GM23248 (cell line): Measurements from ENCODE around the gene MEMO1. TPM values are rescaled to one million over a fixed set of nuclear protein-coding genes. Genes with fewer than 3 reads are reported as not detected.
"Not testable (repeated sequence)": the region's sequence is repeated elsewhere in the genome, so short reads cannot be mapped to it uniquely, and the experiment has no call there.

ENCODE experiments used
- DNase-seq: peaks from one replicate; pipeline ENCODE4 v3.0.0-alpha.2; 2015
- H2AFZ ChIP-seq: fragments of 200-600 bp; sonication (generic); 2 replicates; pipeline ENCODE4 v1.6.1; 2016; ENCODE audit warnings: antibody characterized with exemption
- H3F3A ChIP-seq: fragments of 200-600 bp; sonication (generic); 2 replicates; pipeline ENCODE4 v1.6.1; 2016; ENCODE audit warnings: mild to moderate bottlenecking, antibody characterized with exemption, mixed run types; ENCODE audit not compliant: insufficient read depth
- H3K27ac ChIP-seq: fragments of 200-600 bp; sonication (generic); 2 replicates; pipeline ENCODE4 v1.5.1; 2016; ENCODE audit warnings: mild to moderate bottlenecking
- H3K27me3 ChIP-seq: fragments of 200-600 bp; sonication (generic); replicated peaks from 2 replicates; pipeline ENCODE4 v1.6.1; 2016; ENCODE audit warnings: mild to moderate bottlenecking; ENCODE audit not compliant: insufficient read depth
- H3K36me3 ChIP-seq: fragments of 200-600 bp; sonication (generic); 2 replicates; pipeline ENCODE4 v1.6.1; 2016; ENCODE audit warnings: low read depth, mild to moderate bottlenecking
- H3K4me1 ChIP-seq: fragments of 200-600 bp; sonication (generic); 2 replicates; pipeline ENCODE4 v1.6.1; 2016; ENCODE audit warnings: mild to moderate bottlenecking; ENCODE audit not compliant: insufficient read depth
- H3K4me2 ChIP-seq: fragments of 200-600 bp; sonication (generic); one replicate; pipeline ENCODE4 v1.6.1; 2016; ENCODE audit warnings: mild to moderate bottlenecking; ENCODE audit not compliant: unreplicated experiment
- H3K4me3 ChIP-seq: fragments of 200-600 bp; sonication (generic); 2 replicates; pipeline ENCODE4 v1.5.1; 2016; ENCODE audit warnings: mild to moderate bottlenecking
- H3K79me2 ChIP-seq: fragments of 200-600 bp; sonication (generic); 2 replicates; pipeline ENCODE4 v1.6.1; 2016; ENCODE audit warnings: mild to moderate bottlenecking; ENCODE audit not compliant: insufficient read depth
- H3K9ac ChIP-seq: fragments of 200-600 bp; sonication (generic); 2 replicates; pipeline ENCODE4 v1.6.1; 2016; ENCODE audit warnings: mild to moderate bottlenecking
- H3K9me2 ChIP-seq: fragments of 200-600 bp; sonication (generic); 2 replicates; pipeline ENCODE4 v1.6.1; 2016; ENCODE audit warnings: mixed run types, mild to moderate bottlenecking, moderate library complexity; ENCODE audit not compliant: insufficient read depth
- H3K9me3 ChIP-seq: fragments of 200-600 bp; sonication (generic); one replicate; pipeline ENCODE4 v1.6.1; 2017; ENCODE audit warnings: low read depth
- H4K20me1 ChIP-seq: fragments of 200-600 bp; sonication (generic); 2 replicates; pipeline ENCODE4 v1.6.0; 2016; ENCODE audit not compliant: insufficient read depth
- EZH2 ChIP-seq: fragments of 200-600 bp; sonication (generic); IDR thresholded peaks from 2 replicates; pipeline ENCODE4 v1.6.1; 2018; ENCODE audit warnings: antibody characterized with exemption, mild to moderate bottlenecking; ENCODE audit not compliant: insufficient read depth, poor library complexity, severe bottlenecking
- EZH2phosphoT487 ChIP-seq: fragments of 200-600 bp; sonication (generic); IDR thresholded peaks from 2 replicates; pipeline ENCODE4 v1.6.1; 2018; ENCODE audit warnings: antibody characterized with exemption, moderate library complexity, mild to moderate bottlenecking, low read depth; ENCODE audit not compliant: insufficient read depth
- WGBS, 2 experiments: methylation state at CpG; one replicate each; pipeline ENCODE4 v1.1.6; 2015 to 2017; ENCODE audit warnings: low lambda C conversion rate in 2 of 2, low coverage in 1 of 2; ENCODE audit errors: missing lambda C conversion rate in 2 of 2; 5-methylcytosine and 5-hydroxymethylcytosine counted together
- in situ Hi-C: fragments of 300-500 bp; cut with MboI; formaldehyde crosslinking; loops from 2 replicates; pipeline ENCODE4 v1.15.0; 2020
- polyA plus RNA-seq: library from polyadenylated mRNA; unstranded; fragments of >200 nt; fragmentation: Nextera tagmentation; extraction: Ambion mirVana; gene quantifications from 2 replicates; pipeline ENCODE4 v1.2.1, GENCODE V29; 2016
- total RNA-seq: library from RNA; depleted of rRNA; stranded (reverse); fragments of >200 nt; shearing (Covaris generic); gene quantifications from 2 replicates; pipeline ENCODE4 v1.2.3, GENCODE V29; 2014

MEMO1 gene
- total and polyA plus RNA-seq, 2 experiments from 2014 or later = 36.2 to 46.3 TPM

DNA sequence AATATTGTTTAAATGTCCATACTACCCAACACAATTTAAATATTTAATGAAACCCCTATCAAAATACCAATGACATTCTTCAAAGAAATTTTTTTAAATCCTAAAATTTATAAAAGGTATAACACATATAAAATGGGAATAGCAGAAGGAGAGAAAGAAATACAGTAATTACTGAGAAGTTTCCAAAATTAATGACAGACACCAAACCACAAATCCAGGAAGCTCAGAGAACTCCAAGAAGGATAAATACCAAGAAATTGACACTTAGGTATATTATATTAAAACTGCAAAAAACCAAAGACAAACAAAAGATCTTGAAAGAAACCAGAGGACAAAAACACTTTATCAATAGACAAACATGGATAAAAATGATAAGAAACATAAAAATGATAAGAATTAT is 101.1 kb downstream of the MEMO1 start:
- no peak overlapping the region for H3K9ac ChIP-seq
- DNase-seq = no peak
- H3K36me3 ChIP-seq = peaks cover 6% of the 10 kb centered on the region; the same call in 1 of the 2 replicates
- no peaks in the 10 kb centered on the region for H3K27me3 ChIP-seq
- H3K9me3 ChIP-seq = no peaks in the 10 kb centered on the region
- H3K27ac ChIP-seq = no peak overlapping the region
- in situ Hi-C loops = no loop called here
- no peaks in the 10 kb centered on the region for H3F3A ChIP-seq
- H2AFZ ChIP-seq = no peak overlapping the region
- H3K4me2 ChIP-seq = no peak overlapping the region
- H3K4me3 ChIP-seq = no peak overlapping the region
- no peaks in the 10 kb centered on the region for H3K9me2 ChIP-seq
- peaks cover 14% of the 10 kb centered on the region; the same call in 1 of the 2 replicates for H3K79me2 ChIP-seq
- no peak for TF ChIP-seq EZH2phosphoT487
- TF ChIP-seq EZH2 = no peak
- no peaks in the 10 kb centered on the region for H4K20me1 ChIP-seq
- H3K4me1 ChIP-seq = no peaks in the 10 kb centered on the region

DNA sequence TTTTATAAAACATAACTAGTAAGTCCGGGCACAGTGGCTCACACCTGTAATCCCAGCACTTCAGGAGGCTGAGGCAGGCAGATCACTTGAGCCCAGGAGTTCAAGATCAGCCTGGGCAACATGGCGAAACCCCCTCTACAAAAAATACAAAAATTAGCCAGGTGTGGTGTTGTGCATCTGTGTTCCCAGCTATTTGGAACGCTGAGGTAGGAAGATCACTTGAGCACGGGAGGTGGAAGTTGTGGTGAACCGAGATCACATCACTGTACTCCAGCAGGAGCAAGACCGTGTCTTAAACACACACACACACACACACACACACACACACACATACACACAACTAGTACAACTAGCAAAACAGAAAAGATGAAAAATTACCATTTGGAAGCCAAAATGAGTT is 103.3 kb downstream of the MEMO1 start:
- H3K9me2 ChIP-seq, H3K27ac ChIP-seq, H4K20me1 ChIP-seq, H3K9me3 ChIP-seq, H3K36me3 ChIP-seq, H3K4me1 ChIP-seq, DNase-seq, H2AFZ ChIP-seq, H3K9ac ChIP-seq, in situ Hi-C loops, H3F3A ChIP-seq, H3K27me3 ChIP-seq, H3K4me2 ChIP-seq, H3K4me3 ChIP-seq: not testable (repeated sequence)
- WGBS, 2 experiments = 97 to 98% methylated on average over 6 of the region's 6 CpGs
- H3K79me2 ChIP-seq = peaks cover 14% of the 10 kb centered on the region; the same call in 1 of the 2 replicates

DNA sequence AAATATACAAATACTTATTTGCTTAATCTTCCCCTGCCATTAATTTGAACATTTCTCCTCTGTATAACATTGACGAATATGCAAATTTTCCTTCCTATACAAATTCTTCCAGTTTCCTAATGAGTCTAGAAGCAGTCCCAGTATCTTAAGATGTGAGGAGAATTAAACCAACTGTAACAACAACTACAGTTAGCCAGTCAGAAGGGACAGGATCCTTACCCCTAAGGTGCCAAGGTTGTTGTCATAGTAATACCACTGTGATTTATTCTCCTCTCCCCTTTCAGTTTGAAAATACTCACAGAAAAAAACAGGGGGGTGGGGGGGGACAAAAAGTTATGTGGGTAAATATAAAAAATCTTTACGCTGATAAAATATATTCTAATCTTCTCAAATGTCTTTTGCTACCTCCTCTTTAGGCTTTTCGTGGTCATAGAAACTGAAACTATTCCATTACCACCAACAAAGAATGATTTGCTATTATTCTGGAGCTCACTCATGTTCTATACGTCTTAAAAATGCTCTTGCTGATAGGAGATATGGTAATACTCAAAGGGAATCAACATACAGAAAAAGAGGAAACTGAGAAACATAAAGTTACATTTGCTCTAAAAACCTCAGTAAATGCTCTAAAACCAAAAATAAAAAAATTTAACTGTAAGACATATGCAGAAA is 107.6 kb downstream of the MEMO1 start:
- no peaks in the 10 kb centered on the region for H3K27me3 ChIP-seq
- peaks cover 18% of the 10 kb centered on the region for H3K36me3 ChIP-seq
- no peaks in the 10 kb centered on the region for H3K9me3 ChIP-seq
- H3F3A ChIP-seq = no peaks in the 10 kb centered on the region
- no peaks in the 10 kb centered on the region for H3K9me2 ChIP-seq
- 94 to 98% methylated on average over 4 of the region's 4 CpGs for WGBS, 2 experiments
- no peak overlapping the region for H3K27ac ChIP-seq
- TF ChIP-seq EZH2phosphoT487 (no peak), EZH2 (no peak)
- H2AFZ ChIP-seq = no peak overlapping the region
- no peak overlapping the region for H3K4me3 ChIP-seq
- in situ Hi-C loops = no loop called here
- H3K79me2 ChIP-seq = peaks cover 20% of the 10 kb centered on the region
- H3K4me1 ChIP-seq = no peaks in the 10 kb centered on the region
- no peak overlapping the region for H3K4me2 ChIP-seq
- DNase-seq = no peak
- H4K20me1 ChIP-seq = no peaks in the 10 kb centered on the region
- no peak overlapping the region for H3K9ac ChIP-seq

DNA sequence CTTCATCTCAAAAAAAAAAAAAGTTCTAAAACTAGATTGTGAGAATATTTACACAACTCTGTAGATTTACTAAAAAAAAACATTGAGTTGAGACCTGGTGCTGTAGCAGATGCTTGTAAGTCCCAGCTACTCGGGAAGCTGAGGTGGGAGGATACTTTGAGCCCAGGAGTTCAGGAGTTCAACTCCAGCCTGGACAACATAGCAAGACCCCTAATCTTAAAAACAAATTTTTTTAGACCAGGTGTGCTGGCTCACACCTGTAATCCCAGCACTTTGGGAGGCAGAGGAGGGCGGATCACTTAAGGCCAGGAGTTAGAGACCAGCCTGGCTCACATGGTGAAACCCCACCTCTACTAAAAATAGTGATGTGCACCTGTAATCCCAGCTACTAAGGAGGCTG is 108.9 kb downstream of the MEMO1 start:
- Histone ChIP-seq H2AFZ (no peak overlapping the region), H3F3A (no peaks in the 10 kb centered on the region), H3K4me1 (no peaks in the 10 kb centered on the region), H4K20me1 (no peaks in the 10 kb centered on the region), H3K9ac (no peak overlapping the region), H3K9me3 (no peaks in the 10 kb centered on the region), H3K9me2 (no peaks in the 10 kb centered on the region), H3K4me3 (no peak overlapping the region), H3K27ac (no peak overlapping the region), H3K79me2 (peaks cover 24% of the 10 kb centered on the region), H3K27me3 (no peaks in the 10 kb centered on the region), H3K36me3 (peaks cover 30% of the 10 kb centered on the region), H3K4me2 (no peak overlapping the region)
- no peak for TF ChIP-seq EZH2
- no peak for TF ChIP-seq EZH2phosphoT487
- 97 to 100% methylated on average over 2 of the region's 2 CpGs for WGBS, 2 experiments
- in situ Hi-C loops = no loop called here
- no peak for DNase-seq

DNA sequence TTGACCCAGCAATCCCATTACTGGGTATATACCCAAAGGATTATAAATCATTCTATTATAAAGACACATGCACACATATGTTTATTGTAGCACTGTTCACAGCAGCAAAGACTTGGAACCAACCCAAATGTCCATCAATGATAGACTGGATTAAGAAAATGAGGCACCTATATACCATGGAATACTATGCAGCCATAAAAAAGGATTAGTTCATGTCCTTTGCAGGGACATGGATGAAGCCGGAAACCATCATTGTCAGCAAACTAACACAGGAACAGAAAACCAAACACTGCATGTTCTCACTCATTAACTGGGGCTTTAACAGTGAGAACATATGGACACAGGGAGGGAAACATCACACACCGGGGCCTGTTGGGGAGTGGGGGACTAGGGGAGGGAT is 110.7 kb downstream of the MEMO1 start:
- H3K9me3 ChIP-seq, H3F3A ChIP-seq, H3K9ac ChIP-seq, H3K4me2 ChIP-seq, H3K27me3 ChIP-seq, H3K4me3 ChIP-seq, H3K4me1 ChIP-seq, DNase-seq, H2AFZ ChIP-seq, H4K20me1 ChIP-seq, H3K9me2 ChIP-seq, in situ Hi-C loops, H3K27ac ChIP-seq: not testable (repeated sequence)
- 95 to 97% methylated on average over 2 of the region's 2 CpGs for WGBS, 2 experiments
- Histone ChIP-seq H3K36me3 (peaks cover 30% of the 10 kb centered on the region), H3K79me2 (peaks cover 34% of the 10 kb centered on the region)

DNA sequence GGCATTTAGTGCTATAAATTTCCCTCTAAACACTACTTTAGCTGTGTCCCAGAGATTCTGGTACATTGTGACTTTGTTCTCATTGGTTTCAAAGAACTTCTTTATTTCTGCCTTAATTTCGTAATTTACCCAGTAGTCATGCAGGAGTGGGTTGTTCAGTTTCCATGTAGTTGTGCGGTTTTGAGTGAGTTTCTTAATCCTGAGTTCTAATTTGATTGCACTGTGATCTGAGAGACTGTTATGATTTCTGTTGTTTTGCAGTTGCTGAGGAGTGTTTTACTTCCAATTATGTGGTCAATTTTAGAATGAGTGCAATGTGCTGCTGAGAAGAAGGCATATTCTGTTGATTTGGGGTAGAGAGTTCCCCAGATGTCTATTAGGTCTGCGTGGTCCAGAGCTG is 112.5 kb downstream of the MEMO1 start:
- H3F3A ChIP-seq, DNase-seq, H3K4me3 ChIP-seq, H3K27ac ChIP-seq, H4K20me1 ChIP-seq, H2AFZ ChIP-seq, H3K27me3 ChIP-seq, H3K4me2 ChIP-seq, H3K9ac ChIP-seq, in situ Hi-C loops, H3K4me1 ChIP-seq, H3K9me3 ChIP-seq, H3K9me2 ChIP-seq: not testable (repeated sequence)
- peaks cover 30% of the 10 kb centered on the region for H3K36me3 ChIP-seq
- WGBS, 2 experiments = 96 to 100% methylated on average over 3 of the region's 3 CpGs
- H3K79me2 ChIP-seq = peaks cover 51% of the 10 kb centered on the region

DNA sequence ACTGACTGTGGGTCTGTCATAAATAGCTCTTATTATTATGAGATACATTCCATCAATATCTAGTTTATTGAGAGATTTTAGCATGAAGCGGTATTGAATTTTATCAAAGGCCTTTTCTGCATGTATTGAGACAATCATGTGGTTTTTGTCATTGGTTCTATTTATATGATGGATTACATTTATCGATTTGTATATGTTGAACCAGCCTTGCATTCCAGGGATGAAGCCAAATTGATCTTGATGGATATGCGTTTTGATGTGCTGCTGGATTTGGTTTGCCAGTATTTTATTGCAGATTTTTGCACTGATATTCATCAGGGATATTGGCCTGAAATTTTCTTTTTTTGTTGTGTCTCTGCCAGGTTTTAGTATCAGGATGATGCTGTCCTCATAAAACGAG is 113.5 kb downstream of the MEMO1 start:
- in situ Hi-C loops, H2AFZ ChIP-seq, H3F3A ChIP-seq, H3K4me3 ChIP-seq, H3K27me3 ChIP-seq, DNase-seq, H3K4me2 ChIP-seq, H3K9me3 ChIP-seq, H3K9me2 ChIP-seq, H3K27ac ChIP-seq, H4K20me1 ChIP-seq, H3K4me1 ChIP-seq, H3K9ac ChIP-seq: not testable (repeated sequence)
- Histone ChIP-seq H3K79me2 (peaks cover 55% of the 10 kb centered on the region), H3K36me3 (peaks cover 30% of the 10 kb centered on the region)
- WGBS, 2 experiments = 98 to 100% methylated on average over 4 of the region's 4 CpGs
